Left ventricle myocardium superior (tissue), 1 donor: ENCODE measurements around the gene CLEC2D. TPM values are rescaled to one million over a fixed set of nuclear protein-coding genes. Genes with fewer than 3 reads are reported as not detected.

Source experiments
- ATAC-seq: fragments of 200-7000 bp; cut with Tn5 transposase; one replicate; pipeline ENCODE4 v1.9.1; 2020; ENCODE audit warnings: mild to moderate bottlenecking, moderate library complexity
- DNase-seq: peaks from one replicate; pipeline ENCODE4 v3.0.0-alpha.2; 2020
- intact Hi-C: fragments of 100-400 bp; cut with micrococcal nuclease; formaldehyde crosslinking; loops from one replicate; pipeline ENCODE4 v1.11.0; 2022
- total RNA-seq: library from RNA; stranded (reverse); fragmentation: NEBNext Ultra II Directional; extraction: Animal tissue kit (Norgen Biotek cat#: 25700); gene quantifications from one replicate; pipeline ENCODE4 v1.2.1, GENCODE V29; 2021
- donor health status: DM: no; HTN: yes; CAD: no; lungs with severe emphysema.

The CLEC2D gene
- total RNA-seq, 1 donor from 2014 or later, result 4.2 TPM

DNA sequence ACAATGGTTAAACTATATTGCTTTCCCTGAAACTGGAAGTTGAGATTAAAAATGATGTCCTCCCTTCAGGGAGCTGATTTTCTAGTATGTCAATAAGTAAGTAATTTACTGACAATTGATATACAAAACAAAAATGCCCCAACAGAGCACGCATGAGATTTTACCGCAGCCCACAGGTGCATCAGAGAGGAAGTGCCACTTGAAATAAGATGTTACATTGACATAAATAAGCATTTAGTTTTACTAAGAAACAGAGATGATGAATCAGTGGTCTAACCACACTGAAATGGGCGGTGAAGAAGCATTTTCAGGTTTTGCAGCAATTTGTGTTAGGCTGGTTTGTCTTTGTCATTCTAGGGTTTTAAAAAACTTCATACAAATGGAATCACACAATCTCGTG is 72.2 kb downstream of the CLEC2D start:
- DNase-seq (no peak), ATAC-seq (no peak)
- intact Hi-C loops, result no loop called here

DNA sequence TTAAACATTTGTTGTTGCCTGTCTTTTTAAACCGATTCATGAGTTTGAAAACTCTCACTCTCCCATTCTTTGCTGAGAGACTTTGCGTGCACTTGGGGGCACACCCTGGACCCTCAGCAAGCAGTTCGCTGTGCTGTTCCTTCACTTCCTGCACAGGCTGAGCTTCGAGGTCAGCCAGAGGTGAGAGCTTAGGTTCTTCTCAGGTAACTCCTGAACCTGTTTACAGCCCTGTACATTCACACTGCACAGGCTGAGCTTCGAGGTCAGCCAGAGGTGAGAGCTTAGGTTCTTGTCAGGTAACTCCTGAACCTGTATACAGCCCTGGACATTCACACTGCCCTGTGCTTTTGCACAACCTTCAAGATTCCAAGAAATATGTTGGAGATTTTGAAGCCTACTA is 73.1 kb downstream of the CLEC2D start:
- no peak for DNase-seq
- intact Hi-C loops, result no loop called here
- no peak for ATAC-seq

DNA sequence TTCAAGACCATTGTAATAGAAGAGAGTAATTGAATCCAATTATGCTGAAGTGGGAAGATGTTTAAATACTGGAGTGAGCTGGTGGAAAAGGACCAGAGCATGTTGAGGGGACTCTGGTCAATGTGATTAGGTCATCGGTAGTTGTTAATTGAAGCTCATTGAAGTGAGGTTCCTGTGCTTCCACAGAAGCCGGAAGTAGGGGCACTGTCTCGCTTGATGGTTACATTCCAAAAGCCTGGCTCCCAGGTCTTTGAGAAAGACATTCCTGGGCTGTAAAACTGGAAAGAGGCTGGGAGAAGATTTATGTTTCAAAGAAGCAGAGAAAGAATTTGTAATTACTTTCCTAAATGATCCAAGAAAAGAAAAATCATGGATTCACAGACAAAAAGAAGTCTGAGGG is 75.7 kb downstream of the CLEC2D start:
- intact Hi-C loops, result no loop called here
- DNase-seq (no peak), ATAC-seq (no peak)

Other genes with a start within 250 kb of the CLEC2D start
- gene KLRB1, start 61.8 kb upstream of the CLEC2D start, total RNA-seq, result 0.30 TPM
- gene CLECL1, start 63.4 kb downstream of the CLEC2D start, total RNA-seq, result not detected
- 1.1 TPM for gene CD69, start 91.2 kb downstream of the CLEC2D start, total RNA-seq
- 0.55 TPM for gene KLRF1, start 157.8 kb downstream of the CLEC2D start, total RNA-seq
- gene CLEC2B, start 199.6 kb downstream of the CLEC2D start, total RNA-seq, result 3.7 TPM
- not detected for gene KLRF2, start 211.8 kb downstream of the CLEC2D start, total RNA-seq